BJ (cell line): Measurements from ENCODE around the gene CP. TPM values are rescaled to one million over a fixed set of nuclear protein-coding genes. Genes with fewer than 3 reads are reported as not detected.

Source experiments
- CTCF ChIA-PET: fragments of 350-600 bp; formaldehyde crosslinking; extraction: SDS; loops from one replicate; lab custom pipeline; 2021; ENCODE audit warnings: antibody characterized with exemption, inconsistent platforms; lab: Yijun Ruan, JAX
- POLR2A ChIA-PET: fragments of 300-600 bp; sonication (Branson Sonifier 250); formaldehyde crosslinking; extraction: SDS; loops from one replicate; lab custom pipeline; 2021; ENCODE audit warnings: antibody characterized with exemption; lab: Charles Lee
- DNase-seq: peaks from one replicate; pipeline ENCODE4 v3.0.0-alpha.2; 2011; ENCODE audit warnings: low read depth
- H3K27me3 ChIP-seq: 2 replicates; pipeline ENCODE4 v1.6.0; 2011; ENCODE audit warnings: low read length; ENCODE audit not compliant: control insufficient read depth, insufficient read depth
- H3K36me3 ChIP-seq: 2 replicates; pipeline ENCODE4 v1.5.1; 2011; ENCODE audit warnings: low read length; ENCODE audit not compliant: control insufficient read depth, insufficient read depth
- H3K4me3 ChIP-seq: 2 replicates; pipeline ENCODE4 v1.5.1; 2011; ENCODE audit warnings: low read depth, mild to moderate bottlenecking, control low read depth, low read length
- polyA plus RNA-seq: library from polyadenylated mRNA; depleted of rRNA; stranded (reverse); fragments of >200 nt; gene quantifications from 2 replicates; pipeline ENCODE4 v1.2.3, GENCODE V29; 2011
- TF ChIP-seq, protein P1 (sequence below): IDR thresholded peaks from 2 replicates; pipeline ENCODE4 v1.5.1; 2011; ENCODE audit warnings: low read depth, mild to moderate bottlenecking, control low read depth, inconsistent platforms, low read length, moderate library complexity; ENCODE audit not compliant: insufficient read depth

Gene CP
- polyA plus RNA-seq, 1 experiment = not detected

DNA sequence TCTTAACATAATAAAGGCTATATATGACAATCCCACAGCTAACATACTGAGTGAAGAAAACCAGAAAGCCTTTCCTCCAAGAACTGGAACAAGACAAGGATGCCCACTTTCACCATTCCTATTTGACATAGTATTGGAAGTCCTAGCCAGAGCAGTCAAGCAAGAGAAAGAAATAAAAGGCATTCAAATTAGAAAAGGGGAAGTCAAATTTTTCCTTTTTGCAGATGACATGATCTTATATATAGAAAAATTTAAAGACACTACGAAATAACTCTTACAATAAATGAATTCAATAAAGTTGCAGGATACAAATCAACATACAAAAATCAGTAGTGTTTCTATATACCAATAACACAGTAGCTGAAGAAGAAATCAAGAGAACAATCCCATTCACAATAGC is 42.2 kb upstream of the CP start:
- TF ChIP-seq, protein P1, sequence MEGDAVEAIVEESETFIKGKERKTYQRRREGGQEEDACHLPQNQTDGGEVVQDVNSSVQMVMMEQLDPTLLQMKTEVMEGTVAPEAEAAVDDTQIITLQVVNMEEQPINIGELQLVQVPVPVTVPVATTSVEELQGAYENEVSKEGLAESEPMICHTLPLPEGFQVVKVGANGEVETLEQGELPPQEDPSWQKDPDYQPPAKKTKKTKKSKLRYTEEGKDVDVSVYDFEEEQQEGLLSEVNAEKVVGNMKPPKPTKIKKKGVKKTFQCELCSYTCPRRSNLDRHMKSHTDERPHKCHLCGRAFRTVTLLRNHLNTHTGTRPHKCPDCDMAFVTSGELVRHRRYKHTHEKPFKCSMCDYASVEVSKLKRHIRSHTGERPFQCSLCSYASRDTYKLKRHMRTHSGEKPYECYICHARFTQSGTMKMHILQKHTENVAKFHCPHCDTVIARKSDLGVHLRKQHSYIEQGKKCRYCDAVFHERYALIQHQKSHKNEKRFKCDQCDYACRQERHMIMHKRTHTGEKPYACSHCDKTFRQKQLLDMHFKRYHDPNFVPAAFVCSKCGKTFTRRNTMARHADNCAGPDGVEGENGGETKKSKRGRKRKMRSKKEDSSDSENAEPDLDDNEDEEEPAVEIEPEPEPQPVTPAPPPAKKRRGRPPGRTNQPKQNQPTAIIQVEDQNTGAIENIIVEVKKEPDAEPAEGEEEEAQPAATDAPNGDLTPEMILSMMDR = no peak
- H3K36me3 ChIP-seq = no peaks in the 10 kb centered on the region
- POLR2A ChIA-PET = no interaction called here
- H3K4me3 ChIP-seq = no peak overlapping the region
- no peak for DNase-seq
- CTCF ChIA-PET = interaction anchor here (1.2 kb wide), 1 partner anchor 308 kb away, joined by 4 read pairs; no protein-coding TSS in a partner anchor
- no peaks in the 10 kb centered on the region for H3K27me3 ChIP-seq

DNA sequence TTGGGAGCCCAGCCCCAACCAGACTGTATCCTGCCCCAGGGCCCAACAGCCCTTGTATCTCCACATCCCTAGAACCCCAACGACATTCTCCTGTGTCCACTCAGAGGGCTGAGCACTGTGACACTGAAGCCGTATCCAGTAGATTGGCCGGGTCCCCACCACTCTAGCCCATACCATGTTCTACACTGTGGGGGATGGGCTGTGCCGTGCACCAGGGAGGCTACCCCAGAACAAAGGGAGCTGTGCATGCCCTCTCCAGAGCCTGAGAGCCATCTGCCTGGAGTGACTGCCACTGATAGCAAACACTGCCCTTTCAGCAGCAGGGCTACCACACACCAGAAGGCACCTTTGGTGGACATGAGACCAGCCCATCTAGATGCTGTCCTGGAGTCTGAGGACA is 37.1 kb upstream of the CP start:
- CTCF ChIA-PET = no interaction called here
- H3K4me3 ChIP-seq = no peak overlapping the region

DNA sequence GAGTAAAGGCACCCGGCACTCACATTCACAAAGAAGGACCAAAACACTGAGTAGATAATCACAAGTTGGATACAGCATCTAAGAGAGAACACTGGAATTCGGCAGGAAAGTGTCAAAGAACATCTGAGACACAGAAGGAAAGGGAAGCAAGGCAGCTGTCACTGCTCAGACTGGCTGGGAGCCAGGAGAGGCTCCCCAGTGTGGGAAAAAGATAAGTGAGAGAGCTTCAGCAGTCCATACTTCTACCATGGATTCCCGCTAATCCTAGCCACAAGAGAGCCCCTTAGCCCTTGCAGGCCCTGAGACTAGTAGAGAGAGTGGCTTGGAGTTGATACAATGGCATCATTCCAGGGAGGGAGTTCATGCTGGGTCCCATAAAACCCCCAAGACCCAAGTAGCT is 36.7 kb upstream of the CP start:
- TF ChIP-seq, protein P1 = no peak
- H3K36me3 ChIP-seq = no peaks in the 10 kb centered on the region
- ChIA-PET POLR2A (no interaction called here), CTCF (no interaction called here)
- H3K27me3 ChIP-seq = no peaks in the 10 kb centered on the region
- H3K4me3 ChIP-seq = no peak overlapping the region
- DNase-seq = no peak

More for the DNA sequence above, 37.1 kb upstream of the CP start:
- POLR2A ChIA-PET = no interaction called here
- Histone ChIP-seq H3K36me3 (no peaks in the 10 kb centered on the region), H3K27me3 (no peaks in the 10 kb centered on the region)
- DNase-seq = no peak
- TF ChIP-seq, protein P1 = no peak

DNA sequence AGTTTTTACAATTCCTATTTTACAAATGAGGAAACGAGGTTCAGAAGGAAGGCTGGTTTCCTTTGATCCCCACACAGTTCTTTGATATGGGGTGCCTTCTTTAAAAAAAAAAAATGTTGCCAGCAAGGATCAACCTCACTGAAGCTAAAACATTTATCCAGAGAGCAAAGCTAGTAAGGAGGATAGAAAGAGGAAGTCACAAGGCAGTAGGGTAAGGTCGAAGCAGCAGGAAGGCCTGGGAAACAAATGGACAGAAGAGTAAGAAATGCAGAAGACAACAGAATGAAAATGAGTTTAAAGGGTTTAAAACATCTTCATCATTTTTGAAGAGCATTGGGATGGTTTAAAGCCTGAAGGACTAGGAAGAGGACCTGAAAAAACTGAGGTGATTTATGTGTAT is 30.6 kb upstream of the CP start:
- DNase-seq = no peak
- POLR2A ChIA-PET = no interaction called here
- Histone ChIP-seq H3K36me3 (no peaks in the 10 kb centered on the region), H3K4me3 (no peak overlapping the region), H3K27me3 (no peaks in the 10 kb centered on the region)
- TF ChIP-seq, protein P1 = no peak
- CTCF ChIA-PET = no interaction called here

DNA sequence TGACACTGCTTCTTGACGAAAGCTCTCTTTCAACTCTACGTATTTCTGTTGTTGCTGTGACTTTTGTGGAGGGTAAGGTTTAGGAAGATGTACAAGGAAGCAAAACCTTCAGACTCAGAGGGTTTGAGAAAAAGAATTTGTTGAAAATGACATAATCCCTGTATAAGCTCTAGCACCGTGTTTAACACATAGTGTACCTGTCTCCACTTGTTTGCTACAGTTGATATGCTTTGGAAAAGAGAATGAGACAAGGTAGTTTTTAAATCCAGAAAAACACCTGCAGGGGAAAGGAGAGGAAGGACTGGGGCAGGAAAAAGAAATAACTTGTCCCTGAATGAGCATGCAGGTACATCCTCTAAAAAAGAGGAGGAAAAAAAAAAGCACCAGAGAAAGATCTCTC is 29.6 kb upstream of the CP start:
- Histone ChIP-seq H3K27me3 (no peaks in the 10 kb centered on the region), H3K36me3 (no peaks in the 10 kb centered on the region), H3K4me3 (no peak overlapping the region)
- DNase-seq = no peak
- TF ChIP-seq, protein P1 = no peak
- ChIA-PET POLR2A (no interaction called here), CTCF (no interaction called here)
